IMR-90 (cell line): ENCODE data around the gene ELAVL1. TPM values are rescaled to one million over a fixed set of nuclear protein-coding genes. Genes with fewer than 3 reads are reported as not detected.

Experiments used
- ATAC-seq: fragments of 200-7000 bp; cut with Tn5 transposase; 2 replicates; pipeline ENCODE4 v1.9.1; 2020; ENCODE audit warnings: low read depth, mild to moderate bottlenecking, moderate library complexity
- BruUV-seq: library from RNA; stranded (reverse); fragments of 400-500 nt; replicated peaks from 2 replicates; lab custom pipeline; 2021; lab: Mats Ljungman, UMichigan
- CTCF ChIA-PET: fragments of 300-600 bp; formaldehyde crosslinking; extraction: SDS; loops from one replicate; lab custom pipeline; 2021; ENCODE audit warnings: antibody characterized with exemption; lab: Yijun Ruan, JAX
- POLR2A ChIA-PET: fragments of 300-600 bp; sonication (Branson Sonifier 250); formaldehyde crosslinking; loops from one replicate; lab custom pipeline; 2022; ENCODE audit warnings: antibody characterized with exemption; ENCODE audit not compliant: unreplicated experiment; lab: Charles Lee
- DNase-seq: peaks from one replicate; pipeline ENCODE4 v3.0.0; 2013
- H2AFZ ChIP-seq: replicated peaks from 2 replicates; pipeline ENCODE3; 2013; ENCODE audit warnings: low read length, mild to moderate bottlenecking; ENCODE audit not compliant: poor library complexity
- H2AK5ac ChIP-seq: 2 replicates; pipeline ENCODE4 v1.6.1; 2013; ENCODE audit warnings: low read depth, low read length, inconsistent platforms
- H2AK9ac ChIP-seq: replicated peaks from 2 replicates; pipeline ENCODE3; 2013; ENCODE audit warnings: mild to moderate bottlenecking, low read depth, low read length, moderate library complexity; ENCODE audit not compliant: poor library complexity
- H2BK120ac ChIP-seq: 2 replicates; pipeline ENCODE4 v1.6.1; 2013; ENCODE audit warnings: low read depth, low read length, inconsistent platforms
- H2BK15ac ChIP-seq: 3 replicates; pipeline ENCODE4 v1.6.1; 2013; ENCODE audit warnings: low read depth, low read length, inconsistent platforms
- H2BK20ac ChIP-seq: 2 replicates; pipeline ENCODE4 v1.6.1; 2013; ENCODE audit warnings: low read depth, mild to moderate bottlenecking, inconsistent platforms, low read length, moderate library complexity
- H2BK5ac ChIP-seq: 2 replicates; pipeline ENCODE4 v1.6.1; 2013; ENCODE audit warnings: mild to moderate bottlenecking, low read depth, low read length, inconsistent platforms; ENCODE audit not compliant: poor library complexity, severe bottlenecking
- H3K14ac ChIP-seq: replicated peaks from 2 replicates; pipeline ENCODE4 v1.6.1; 2013; ENCODE audit warnings: low read depth, low read length, inconsistent platforms
- H3K18ac ChIP-seq: 2 replicates; pipeline ENCODE4 v1.6.1; 2013; ENCODE audit warnings: low read depth, low read length, control low read depth
- H3K23ac ChIP-seq: 2 replicates; pipeline ENCODE4 v1.6.1; 2013; ENCODE audit warnings: low read depth, low read length, inconsistent platforms
- H3K27ac ChIP-seq: 2 replicates; pipeline ENCODE4 v1.5.1; 2013; ENCODE audit warnings: mild to moderate bottlenecking, control low read depth, low read length; ENCODE audit not compliant: insufficient read depth
- H3K27me3 ChIP-seq: 2 replicates; pipeline ENCODE4 v1.6.1; 2013; ENCODE audit warnings: low read length; ENCODE audit not compliant: control insufficient read depth, insufficient read depth
- H3K36me3 ChIP-seq: 2 replicates; pipeline ENCODE4 v1.6.1; 2013; ENCODE audit warnings: low read length, mixed read lengths; ENCODE audit not compliant: control insufficient read depth, insufficient read depth
- H3K4ac ChIP-seq: 2 replicates; pipeline ENCODE4 v1.6.1; 2013; ENCODE audit warnings: low read depth, low read length, inconsistent platforms
- H3K4me1 ChIP-seq: 2 replicates; pipeline ENCODE4 v1.6.1; 2013; ENCODE audit warnings: low read length, mixed read lengths; ENCODE audit not compliant: control insufficient read depth, insufficient read depth
- H3K4me2 ChIP-seq: 2 replicates; pipeline ENCODE4 v1.6.1; 2013; ENCODE audit warnings: low read depth, mild to moderate bottlenecking, control low read depth, low read length, moderate library complexity
- H3K4me3 ChIP-seq: 2 replicates; pipeline ENCODE4 v1.5.1; 2013; ENCODE audit warnings: low read depth, mild to moderate bottlenecking, control low read depth, low read length, moderate library complexity; ENCODE audit not compliant: insufficient read depth
- H3K56ac ChIP-seq: 2 replicates; pipeline ENCODE4 v1.6.1; 2013; ENCODE audit warnings: low read length, inconsistent platforms; ENCODE audit not compliant: insufficient read depth; ENCODE audit errors: extremely low read depth
- H3K79me1 ChIP-seq, 2 experiments: 2 replicates each; pipeline ENCODE4 v1.6.1; 2013; ENCODE audit warnings: low read length in 2 of 2, inconsistent platforms in 1 of 2, low read depth in 1 of 2
- H3K9ac ChIP-seq: 2 replicates; pipeline ENCODE4 v1.6.1; 2013; ENCODE audit warnings: low read depth, low read length, control low read depth
- H3K9me1 ChIP-seq: 2 replicates; pipeline ENCODE4 v1.6.1; 2013; ENCODE audit warnings: low read length, inconsistent platforms; ENCODE audit not compliant: insufficient read depth
- H3K9me3 ChIP-seq: 2 replicates; pipeline ENCODE4 v1.6.1; 2013; ENCODE audit warnings: low read length; ENCODE audit not compliant: control insufficient read depth, insufficient read depth
- H4K20me1 ChIP-seq: 2 replicates; pipeline ENCODE4 v1.6.1; 2013; ENCODE audit warnings: low read length, inconsistent platforms; ENCODE audit not compliant: insufficient read depth
- H4K5ac ChIP-seq: 2 replicates; pipeline ENCODE4 v1.6.1; 2013; ENCODE audit warnings: mild to moderate bottlenecking, low read depth, low read length, control low read depth
- H4K8ac ChIP-seq, 2 experiments: 2 replicates each; pipeline ENCODE4 v1.6.1; 2013; ENCODE audit warnings: low read depth in 2 of 2, low read length in 2 of 2, control low read depth in 1 of 2, inconsistent platforms in 1 of 2
- H4K91ac ChIP-seq: 2 replicates; pipeline ENCODE4 v1.6.1; 2013; ENCODE audit warnings: low read depth, low read length, inconsistent platforms; ENCODE audit not compliant: insufficient read depth
- BHLHE40 ChIP-seq: fragments of 150-350 bp; IDR thresholded peaks from 2 replicates; pipeline ENCODE4 v1.6.1; 2016; ENCODE audit warnings: mild to moderate bottlenecking, low read depth, low read length
- CEBPB ChIP-seq: IDR thresholded peaks from 2 replicates; pipeline ENCODE4 v1.6.1; 2012; ENCODE audit warnings: low read depth, low read length, improper control_type of control experiment
- CTCF ChIP-seq: conservative IDR thresholded peaks from 2 replicates; pipeline ENCODE4 v1.5.1; 2012; ENCODE audit warnings: mild to moderate bottlenecking, low read depth, low read length, improper control_type of control experiment
- MAFK ChIP-seq: IDR thresholded peaks from 2 replicates; pipeline ENCODE4 v1.6.1; 2012; ENCODE audit warnings: low read depth, low read length, improper control_type of control experiment
- MXI1 ChIP-seq: IDR thresholded peaks from 2 replicates; pipeline ENCODE4 v1.6.1; 2012; ENCODE audit warnings: low read depth, mild to moderate bottlenecking, low read length, moderate library complexity, borderline replicate concordance
- WGBS, 2 experiments: methylation state at CpG; one replicate each; pipeline versions ENCODE4 v1.1.5 to v1.1.7; 2013; ENCODE audit warnings: missing lambda C conversion rate in 2 of 2; ENCODE audit not compliant: insufficient read length in 1 of 2; ENCODE audit errors: extremely low coverage in 2 of 2; 5-methylcytosine and 5-hydroxymethylcytosine counted together
- dilution Hi-C: fragments of 300-500 bp; cut with HindIII; formaldehyde crosslinking; loops from one replicate; pipeline ENCODE4 v1.14.3; 2018; ENCODE audit warnings: low sequenced_read_pairs; ENCODE audit not compliant: unreplicated experiment
- in situ Hi-C: fragments of 300-500 bp; cut with MboI; formaldehyde crosslinking; loops from 3 replicates; pipeline ENCODE4 v1.14.3; 2019; ENCODE audit warnings: low sequenced_read_pairs, inconsistent platforms, mixed read lengths
- intact Hi-C: fragments of 100-400 bp; cut with micrococcal nuclease; formaldehyde crosslinking; loops from 2 replicates; pipeline ENCODE4 v1.10.0; 2022
- polyA plus RNA-seq, 3 experiments: library from polyadenylated mRNA; depleted of rRNA; stranded (reverse); fragments of >200 nt; gene quantifications; 2 replicates each; pipeline ENCODE4 v1.2.3, GENCODE V29; 2012; ENCODE audit warnings: low replicate concordance in 1 of 3
- total RNA-seq: library from RNA; depleted of rRNA; stranded (reverse); fragments of >200 nt; gene quantifications from 2 replicates; pipeline ENCODE4 v1.2.3, GENCODE V29; 2012

ELAVL1 gene
- total and polyA plus RNA-seq, 2 of the 4 experiments (the other 2 are of a cell fraction): 55.6 to 59.0 TPM

GRCh38 chr19:8034178-8034525 lies 28.7 kb upstream of the ELAVL1 start:
- POLR2A ChIA-PET: no interaction called here
- no CpG with 5 or more reads among the region's 6 CpGs for WGBS, 2 experiments

More at GRCh38 chr19:8034178-8034525, 28.7 kb upstream of the ELAVL1 start:
- no TSS peak for BruUV-seq
- Histone ChIP-seq H4K20me1 (no peaks in the 10 kb centered on the region), H3K23ac (no peak overlapping the region), H3K36me3 (no peaks in the 10 kb centered on the region), H3K18ac (no peak overlapping the region), H3K56ac (no peak overlapping the region), H3K27ac (no peak overlapping the region), H2AK5ac (no peak overlapping the region), H2BK15ac (no peak overlapping the region), H3K9ac (no peak overlapping the region), H3K4ac (no peak overlapping the region), H2BK5ac (no peak overlapping the region), H3K9me3 (no peaks in the 10 kb centered on the region), H4K5ac (no peak overlapping the region), H3K79me1 (no peaks in the 10 kb centered on the region), H2BK120ac (no peak overlapping the region), H3K27me3 (peaks cover 12% of the 10 kb centered on the region; the same call in 1 of the 2 replicates), H4K8ac (no peak overlapping the region), H2AK9ac (no peak overlapping the region), H2AFZ (no peak overlapping the region), H3K14ac (no peak overlapping the region), H2BK20ac (no peak overlapping the region), H3K4me2 (no peak overlapping the region), H3K4me3 (no peak overlapping the region), H3K4me1 (no peaks in the 10 kb centered on the region; the same call in 1 of the 2 replicates), H3K9me1 (no peaks in the 10 kb centered on the region), H4K91ac (no peak overlapping the region)
- DNase-seq: no peak
- no peak for ATAC-seq
- no peak for TF ChIP-seq BHLHE40
- TF ChIP-seq MXI1: no peak
- no peak for TF ChIP-seq CEBPB
- TF ChIP-seq CTCF: no peak
- TF ChIP-seq MAFK: no peak
- dilution Hi-C loops: no loop called here
- intact Hi-C loops: no loop called here
- CTCF ChIA-PET: no interaction called here
- in situ Hi-C loops: no loop called here
